Neural progenitor cell (in vitro differentiated cells): ENCODE results near the gene KLHL21. TPM values are rescaled to one million over a fixed set of nuclear protein-coding genes. Genes with fewer than 3 reads are reported as not detected.
A peak's percentile ranks its signal among the peaks of the same experiment; 100 is the strongest.

Experiments
- DNase-seq: peaks from one replicate; pipeline ENCODE4 v3.0.0-alpha.2; 2016; ENCODE audit warnings: low spot score
- H2AFZ ChIP-seq: fragments of 200-600 bp; sonication (generic); replicated peaks from 2 replicates; pipeline ENCODE4 v1.6.1; 2016; ENCODE audit warnings: antibody characterized with exemption
- H3F3A ChIP-seq: fragments of 200-600 bp; sonication (generic); 2 replicates; pipeline ENCODE4 v1.6.1; 2016; ENCODE audit warnings: antibody characterized with exemption, low read depth
- H3K27ac ChIP-seq: fragments of 200-600 bp; sonication (generic); 2 replicates; pipeline ENCODE4 v1.5.1; 2016; ENCODE audit warnings: mild to moderate bottlenecking
- H3K27me3 ChIP-seq: fragments of 200-600 bp; sonication (generic); 2 replicates; pipeline ENCODE4 v1.6.1; 2016; ENCODE audit warnings: mild to moderate bottlenecking, moderate library complexity
- H3K36me3 ChIP-seq: fragments of 200-600 bp; sonication (generic); 2 replicates; pipeline ENCODE4 v1.5.1; 2016
- H3K4me1 ChIP-seq: fragments of 200-600 bp; sonication (generic); 2 replicates; pipeline ENCODE4 v1.6.1; 2016; ENCODE audit warnings: mixed run types
- H3K4me2 ChIP-seq: fragments of 200-600 bp; sonication (generic); 2 replicates; pipeline ENCODE4 v1.6.1; 2016
- H3K4me3 ChIP-seq: fragments of 200-600 bp; sonication (generic); 2 replicates; pipeline ENCODE4 v1.5.1; 2016
- H3K79me2 ChIP-seq: fragments of 200-600 bp; sonication (generic); 2 replicates; pipeline ENCODE4 v1.6.1; 2016; ENCODE audit warnings: low read depth
- H3K9ac ChIP-seq: fragments of 200-600 bp; sonication (generic); 2 replicates; pipeline ENCODE4 v1.6.1; 2016
- H3K9me3 ChIP-seq: fragments of 200-600 bp; sonication (generic); 2 replicates; pipeline ENCODE4 v1.5.1; 2016; ENCODE audit warnings: low read depth
- H4K20me1 ChIP-seq: fragments of 200-600 bp; sonication (generic); 2 replicates; pipeline ENCODE4 v1.6.1; 2016; ENCODE audit warnings: low read depth
- H3K27ac Mint-ChIP-seq: 3 replicates; pipeline ENCODE4 v1.8.0; 2021; ENCODE audit warnings: mixed read lengths
- H3K27me3 Mint-ChIP-seq: 2 replicates; pipeline ENCODE4 v1.8.0; 2022; ENCODE audit warnings: low read depth, mild to moderate bottlenecking, inconsistent platforms, moderate library complexity, mixed read lengths; ENCODE audit not compliant: insufficient read depth
- H3K36me3 Mint-ChIP-seq: 3 replicates; pipeline ENCODE4 v1.8.0; 2021; ENCODE audit warnings: mixed read lengths
- H3K4me1 Mint-ChIP-seq: 3 replicates; pipeline ENCODE4 v1.8.0; 2021; ENCODE audit warnings: mixed read lengths
- H3K4me3 Mint-ChIP-seq: 3 replicates; pipeline ENCODE4 v1.8.0; 2021; ENCODE audit warnings: mild to moderate bottlenecking, moderate library complexity, mixed read lengths
- H3K9me3 Mint-ChIP-seq: 3 replicates; pipeline ENCODE4 v1.8.0; 2020; ENCODE audit warnings: mixed read lengths
- CTCF ChIP-seq: fragments of 200-600 bp; sonication (generic); IDR thresholded peaks from 2 replicates; pipeline ENCODE4 v1.5.1; 2017; ENCODE audit warnings: antibody characterized with exemption, mild to moderate bottlenecking
- EZH2 ChIP-seq: fragments of 200-600 bp; sonication (generic); IDR thresholded peaks from 2 replicates; pipeline ENCODE4 v1.6.1; 2017; ENCODE audit warnings: antibody characterized with exemption, mild to moderate bottlenecking, moderate library complexity
- EZH2phosphoT487 ChIP-seq: fragments of 200-600 bp; sonication (generic); IDR thresholded peaks from 2 replicates; pipeline ENCODE4 v1.6.1; 2017; ENCODE audit warnings: antibody characterized with exemption
- total RNA-seq: library from RNA; depleted of rRNA; stranded (reverse); fragments of >200 nt; gene quantifications from 2 replicates; pipeline ENCODE4 v1.2.3, GENCODE V29; 2015; ENCODE audit warnings: low replicate concordance

The KLHL21 gene
- total RNA-seq, result 4.8 and 7.2 TPM in 2 replicates

GRCh38 chr1:6602669-6603237 is at the start of gene KLHL21:
TSS of gene KLHL21 (minus strand) at chr1:6602869. CDS start at chr1:6602817, 52 bp downstream.
- H3K9me3 ChIP-seq, result no peaks in the 10 kb centered on the region
- no peaks in the 10 kb centered on the region for H3K9me3 Mint-ChIP-seq
- peak within 1 kb of the TSS; percentile 96 for H3K4me3 Mint-ChIP-seq
- H3K27ac Mint-ChIP-seq, result peak within 1 kb of the TSS; percentile 99
- TF ChIP-seq EZH2phosphoT487, result no peak
- no peak for TF ChIP-seq EZH2
- TF ChIP-seq CTCF, result no peak
- peaks cover 23% of the 10 kb centered on the region for H3K27me3 ChIP-seq
- peaks cover 36% of the 10 kb centered on the region for H3K4me1 Mint-ChIP-seq
- no peak within 1 kb of the TSS for H3K9ac ChIP-seq
- peaks cover 8% of the 10 kb centered on the region for H3K27me3 Mint-ChIP-seq
- no peaks in the 10 kb centered on the region for H3K36me3 Mint-ChIP-seq
- H4K20me1 ChIP-seq, result peaks cover 30% of the 10 kb centered on the region
- peak within 1 kb of the TSS; percentile 78 for H2AFZ ChIP-seq
- DNase-seq, result peak; percentile 91
- H3F3A ChIP-seq, result peaks cover 45% of the 10 kb centered on the region
- H3K4me2 ChIP-seq, result peak within 1 kb of the TSS; percentile 99
- no peaks in the 10 kb centered on the region for H3K36me3 ChIP-seq
- peak within 1 kb of the TSS; percentile 31 for H3K27ac ChIP-seq
- peaks cover 33% of the 10 kb centered on the region for H3K4me1 ChIP-seq
- H3K4me3 ChIP-seq, result peak within 1 kb of the TSS; percentile 65
- peaks cover 41% of the 10 kb centered on the region for H3K79me2 ChIP-seq

GRCh38 chr1:6651909-6652308 is 49.2 kb upstream of the KLHL21 start:
- Histone ChIP-seq H3K27ac (no peak overlapping the region), H3K9ac (no peak overlapping the region), H3K36me3 (no peaks in the 10 kb centered on the region), H3K4me2 (no peak overlapping the region), H2AFZ (no peak overlapping the region), H3K79me2 (peaks cover 7% of the 10 kb centered on the region), H4K20me1 (no peaks in the 10 kb centered on the region), H3K27me3 (no peaks in the 10 kb centered on the region), H3K4me3 (no peak overlapping the region), H3K4me1 (no peaks in the 10 kb centered on the region), H3K9me3 (no peaks in the 10 kb centered on the region), H3F3A (peaks cover 4% of the 10 kb centered on the region)
- Mint-ChIP-seq H3K4me3 (no peak overlapping the region), H3K9me3 (no peaks in the 10 kb centered on the region), H3K36me3 (peaks cover 6% of the 10 kb centered on the region), H3K27me3 (peaks cover 5% of the 10 kb centered on the region), H3K4me1 (peaks cover 18% of the 10 kb centered on the region), H3K27ac (no peak overlapping the region)
- no peak for DNase-seq
- TF ChIP-seq EZH2phosphoT487 (no peak), CTCF (no peak), EZH2 (no peak)

GRCh38 chr1:6648556-6648955 is 45.9 kb upstream of the KLHL21 start:
- Histone ChIP-seq H3K27me3 (no peaks in the 10 kb centered on the region), H3K36me3 (no peaks in the 10 kb centered on the region), H3K9ac (no peak overlapping the region), H3K4me2 (no peak overlapping the region), H3K4me1 (no peaks in the 10 kb centered on the region), H3K27ac (no peak overlapping the region), H2AFZ (no peak overlapping the region), H3F3A (peaks cover 4% of the 10 kb centered on the region), H4K20me1 (no peaks in the 10 kb centered on the region), H3K4me3 (no peak overlapping the region), H3K9me3 (no peaks in the 10 kb centered on the region), H3K79me2 (no peaks in the 10 kb centered on the region)
- no peak for TF ChIP-seq CTCF
- no peak for TF ChIP-seq EZH2
- TF ChIP-seq EZH2phosphoT487, result no peak
- peaks cover 5% of the 10 kb centered on the region for H3K27me3 Mint-ChIP-seq
- peaks cover 6% of the 10 kb centered on the region for H3K36me3 Mint-ChIP-seq
- no peak for DNase-seq
- no peak overlapping the region for H3K27ac Mint-ChIP-seq
- peaks cover 6% of the 10 kb centered on the region for H3K4me1 Mint-ChIP-seq
- no peak overlapping the region for H3K4me3 Mint-ChIP-seq
- H3K9me3 Mint-ChIP-seq, result no peaks in the 10 kb centered on the region
